Stimulated activated CD4-positive, alpha-beta T cell treated with anti-CD3 and anti-CD28 coated beads, TNF-alpha, amount 100 ng/mL, for 24 hours (primary cell): ENCODE measurements around the gene TECRL.

ENCODE experiments used
- DNase-seq, 3 experiments: peaks; one replicate each; pipeline ENCODE4 v3.0.0-alpha.2; 2020; ENCODE audit warnings: low read depth in 3 of 3

Gene TECRL

GRCh38 chr4:64327237-64327636 is 82.0 kb downstream of the TECRL start:
- DNase-seq, result no peak

DNA sequence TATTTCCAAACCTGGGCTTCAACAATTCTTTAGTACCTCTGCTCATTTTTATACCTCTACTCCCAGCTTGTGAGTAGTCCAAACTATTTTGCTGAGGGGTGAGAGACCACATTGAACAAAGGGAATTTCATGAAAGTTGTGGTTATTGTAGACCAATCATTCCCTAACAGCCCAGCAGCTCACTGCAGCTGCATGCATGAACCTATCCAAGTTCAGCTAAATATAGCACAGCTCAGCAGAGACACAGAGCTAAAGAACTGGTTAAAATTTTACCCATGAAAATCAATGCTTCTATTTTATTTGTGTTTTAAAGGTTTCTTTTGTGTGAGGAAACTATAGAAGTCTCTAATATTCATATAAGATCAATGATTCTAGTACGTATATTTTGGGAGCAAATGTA is 82.7 kb downstream of the TECRL start:
- DNase-seq, result no peak

- no peak for DNase-seq
Measured at GRCh38 chr4:64306255-64306565, 103.0 kb downstream of the TECRL start.

DNA sequence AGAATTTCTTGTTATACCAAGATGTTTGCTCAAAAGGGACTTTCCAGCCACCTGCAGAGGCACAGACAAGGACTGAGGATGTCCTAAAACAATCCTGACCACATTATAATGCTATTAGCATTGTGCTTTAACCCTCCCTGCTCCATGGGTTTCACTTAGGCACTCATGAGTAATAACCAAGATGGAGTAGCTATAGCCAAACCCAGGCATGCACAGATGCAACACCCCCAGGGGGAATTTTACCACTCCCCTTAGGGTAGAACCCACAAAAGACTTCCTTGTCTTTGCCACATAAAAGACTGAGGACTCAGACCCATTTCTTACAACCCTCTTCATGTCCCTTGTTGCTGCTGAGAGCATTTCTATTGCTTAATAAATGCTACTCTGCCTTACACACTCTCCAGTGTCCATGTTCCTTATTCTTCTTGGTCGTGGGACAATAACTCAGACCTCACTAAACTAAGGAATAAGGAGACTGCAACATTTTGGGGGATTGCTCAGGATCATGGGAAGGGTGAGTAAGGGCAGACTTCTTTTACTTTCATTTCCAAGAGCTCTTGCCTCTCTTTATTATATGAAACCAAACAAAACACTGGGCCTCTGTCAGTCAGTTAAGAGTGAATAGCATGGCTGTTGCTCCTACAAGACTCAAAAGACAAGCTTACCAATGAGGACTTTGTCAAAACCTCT is 103.5 kb downstream of the TECRL start:
- DNase-seq, result no peak

GRCh38 chr4:64272432-64272831 is 136.8 kb downstream of the TECRL start:
- no peak for DNase-seq

GRCh38 chr4:64271601-64272081 is 137.6 kb downstream of the TECRL start:
- DNase-seq, result no peak

GRCh38 chr4:64266669-64267068 is 142.6 kb downstream of the TECRL start:
- DNase-seq, result no peak

DNA sequence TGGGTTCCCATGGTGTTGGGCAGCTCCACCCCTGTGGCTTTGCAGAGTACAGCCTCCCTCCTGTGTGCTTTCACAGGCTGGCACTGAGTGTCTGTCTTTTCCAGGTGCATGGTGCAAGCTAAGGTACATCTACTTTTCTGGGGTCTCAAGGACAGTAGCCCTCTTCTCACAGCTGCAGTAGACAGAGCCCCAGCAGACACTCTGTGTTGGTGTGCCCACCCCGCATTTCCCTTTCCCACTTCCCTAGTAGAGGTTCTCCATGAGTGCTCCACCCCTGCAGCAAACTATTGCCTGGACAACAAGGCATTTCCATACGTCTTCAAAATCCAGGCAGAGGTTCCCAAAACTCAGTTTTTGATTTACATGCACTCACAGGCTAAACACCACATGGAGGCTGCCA is 143.0 kb downstream of the TECRL start:
- no peak for DNase-seq

DNA sequence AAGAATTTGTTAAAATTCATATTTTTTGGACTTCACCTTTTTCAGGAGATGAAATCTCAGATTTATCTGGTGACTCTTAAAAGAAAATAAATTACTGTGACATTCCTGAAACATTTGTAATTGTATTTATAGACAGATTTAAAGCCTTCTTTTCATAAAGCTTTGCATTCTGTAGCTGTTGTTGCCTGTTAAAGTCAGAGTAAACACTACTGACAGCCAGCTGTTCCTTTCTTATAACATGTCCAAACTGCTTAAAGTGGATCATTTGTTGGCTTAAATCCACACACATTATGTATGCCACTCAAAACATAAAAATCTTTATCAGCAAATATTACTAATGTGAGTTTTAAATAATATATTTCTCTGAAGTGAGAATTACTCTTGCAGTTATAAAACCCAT is 157.5 kb downstream of the TECRL start:
- DNase-seq, result no peak

DNA sequence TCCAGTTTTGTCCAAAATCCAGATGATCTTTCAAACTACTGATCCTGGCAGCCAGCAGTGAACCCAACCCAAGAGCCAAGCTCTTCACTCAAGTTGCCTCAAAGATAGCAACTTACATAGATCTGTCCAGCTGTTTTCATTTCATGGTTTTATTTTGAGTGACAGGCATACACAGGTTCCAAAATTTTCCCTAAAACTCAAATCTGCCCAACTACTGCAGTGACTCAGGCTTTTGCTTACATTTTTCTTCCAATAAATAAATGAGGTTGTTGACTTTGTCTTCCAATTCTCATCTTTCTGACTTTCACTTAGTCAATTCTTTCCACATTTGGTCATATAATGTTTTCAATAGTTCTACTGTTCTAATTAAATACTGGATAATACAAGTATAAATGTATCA is 158.8 kb downstream of the TECRL start:
- no peak for DNase-seq

GRCh38 chr4:64250061-64250460 is 159.2 kb downstream of the TECRL start:
- DNase-seq, result no peak

- DNase-seq, result no peak
Measured at GRCh38 chr4:64248186-64248585, 161.1 kb downstream of the TECRL start.

- DNase-seq, result no peak
Measured at GRCh38 chr4:64230709-64231310, 178.4 kb downstream of the TECRL start.
